ENCODE results near the gene P2RY2.

DNA sequence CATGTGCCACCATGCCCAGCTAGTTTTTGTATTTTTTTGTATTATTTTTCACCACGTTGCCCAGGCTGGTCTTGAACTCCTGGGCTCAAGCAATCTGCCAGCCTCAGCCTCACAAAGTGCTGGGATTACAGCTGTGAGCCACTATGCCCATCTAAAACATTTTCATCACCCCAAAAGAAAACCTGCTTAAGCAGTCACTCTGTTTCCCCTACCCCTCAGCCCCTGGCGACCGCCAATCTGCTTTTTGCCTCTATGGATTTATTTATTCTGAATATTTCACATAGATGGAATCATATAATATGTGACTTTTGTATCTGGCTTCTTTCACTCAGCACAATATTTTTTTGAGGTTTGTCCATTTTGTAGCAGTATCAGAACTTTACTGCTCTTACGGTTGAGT lies 18.6 kb upstream of the P2RY2 start:
- TF ChIP-seq POLR2A (IDR thresholded peaks at IDR 0.05) (no peak), CTCF (IDR thresholded peaks at IDR 0.05) (no peak)

Data from heart left ventricle (tissue), 13 donors.